Measurements from ENCODE around the gene ZNF474. TPM values are rescaled to one million over a fixed set of nuclear protein-coding genes. Genes with fewer than 3 reads are reported as not detected.

ZNF474 gene
- total RNA-seq, 1 donor from 2014 or later = not detected

- H3K9me3 ChIP-seq = no peaks in the 10 kb centered on the region
- intact Hi-C loops (cut with DNase I) = no loop called here
- ATAC-seq (peak; percentile 57), DNase-seq (no peak)
- no peaks in the 10 kb centered on the region for H3K4me1 ChIP-seq
- no peaks in the 10 kb centered on the region for H3K36me3 ChIP-seq
- H3K4me3 ChIP-seq = no peak overlapping the region
- no peaks in the 10 kb centered on the region for H3K27me3 ChIP-seq
- no peak overlapping the region for H3K27ac ChIP-seq
- TF ChIP-seq CTCF (IDR thresholded peaks at IDR 0.05) = peak; percentile 58
Measured at GRCh38 chr5:122101636-122102285, 27.6 kb upstream of the ZNF474 start.

- no peaks in the 10 kb centered on the region for H3K36me3 ChIP-seq
- intact Hi-C loops (cut with DNase I) = no loop called here
- ATAC-seq (no peak), DNase-seq (no peak)
- TF ChIP-seq CTCF (IDR thresholded peaks at IDR 0.05) = no peak
- H3K4me3 ChIP-seq = no peak overlapping the region
- H3K9me3 ChIP-seq = no peaks in the 10 kb centered on the region
- no peak overlapping the region for H3K27ac ChIP-seq
- no peaks in the 10 kb centered on the region for H3K4me1 ChIP-seq
- no peaks in the 10 kb centered on the region for H3K27me3 ChIP-seq
Measured at GRCh38 chr5:122102825-122103224, 26.5 kb upstream of the ZNF474 start.

- Histone ChIP-seq H3K4me1 (no peaks in the 10 kb centered on the region), H3K4me3 (no peak overlapping the region), H3K27me3 (no peaks in the 10 kb centered on the region), H3K36me3 (no peaks in the 10 kb centered on the region), H3K27ac (no peak overlapping the region), H3K9me3 (no peaks in the 10 kb centered on the region)
- TF ChIP-seq CTCF (IDR thresholded peaks at IDR 0.05) = no peak
- DNase-seq (no peak), ATAC-seq (no peak)
- intact Hi-C loops (cut with DNase I) = no loop called here
Measured at GRCh38 chr5:122105909-122106308, 23.4 kb upstream of the ZNF474 start.

- intact Hi-C loops (cut with DNase I) = no loop called here
- Histone ChIP-seq H3K9me3 (no peaks in the 10 kb centered on the region), H3K4me3 (no peak overlapping the region), H3K27ac (no peak overlapping the region), H3K4me1 (no peaks in the 10 kb centered on the region), H3K36me3 (no peaks in the 10 kb centered on the region), H3K27me3 (no peaks in the 10 kb centered on the region)
- ATAC-seq (no peak), DNase-seq (no peak)
- no peak for TF ChIP-seq CTCF (IDR thresholded peaks at IDR 0.05)
Measured at GRCh38 chr5:122107016-122107415, 22.3 kb upstream of the ZNF474 start.

GRCh38 chr5:122110987-122111386 lies 18.4 kb upstream of the ZNF474 start:
- H3K27ac ChIP-seq = no peak overlapping the region
- no peaks in the 10 kb centered on the region for H3K4me1 ChIP-seq
- H3K36me3 ChIP-seq = no peaks in the 10 kb centered on the region
- no peak for ATAC-seq
- no peak for TF ChIP-seq CTCF (IDR thresholded peaks at IDR 0.05)
- intact Hi-C loops (cut with DNase I) = no loop called here
- no peak for DNase-seq
- no peaks in the 10 kb centered on the region for H3K27me3 ChIP-seq
- no peaks in the 10 kb centered on the region for H3K9me3 ChIP-seq
- no peak overlapping the region for H3K4me3 ChIP-seq

- no peaks in the 10 kb centered on the region for H3K9me3 ChIP-seq
- H3K27me3 ChIP-seq = no peaks in the 10 kb centered on the region
- ATAC-seq = no peak
- no peaks in the 10 kb centered on the region for H3K4me1 ChIP-seq
- no peak overlapping the region for H3K27ac ChIP-seq
- no peak overlapping the region for H3K4me3 ChIP-seq
- TF ChIP-seq CTCF (IDR thresholded peaks at IDR 0.05) = no peak
- no peak for DNase-seq
- H3K36me3 ChIP-seq = no peaks in the 10 kb centered on the region
- intact Hi-C loops (cut with DNase I) = no loop called here
Measured at GRCh38 chr5:122111460-122111859, 17.9 kb upstream of the ZNF474 start.
